HTR-8/SVneo (cell line): ENCODE measurements around the gene S100A14.
"Not testable (repeated sequence)": the region's sequence is repeated elsewhere in the genome, so short reads cannot be mapped to it uniquely, and the experiment has no call there.

Source experiments
- DNase-seq: peaks from one replicate; pipeline ENCODE4 v3.0.0; 2011; ENCODE audit warnings: low spot score, mixed read lengths; ENCODE audit not compliant: insufficient read length
- FAIRE-seq: peaks from 2 replicates; lab custom pipeline; 2011; peaks lifted over from hg19 to GRCh38; lab: Jason Lieb, UNC

Gene S100A14

DNA sequence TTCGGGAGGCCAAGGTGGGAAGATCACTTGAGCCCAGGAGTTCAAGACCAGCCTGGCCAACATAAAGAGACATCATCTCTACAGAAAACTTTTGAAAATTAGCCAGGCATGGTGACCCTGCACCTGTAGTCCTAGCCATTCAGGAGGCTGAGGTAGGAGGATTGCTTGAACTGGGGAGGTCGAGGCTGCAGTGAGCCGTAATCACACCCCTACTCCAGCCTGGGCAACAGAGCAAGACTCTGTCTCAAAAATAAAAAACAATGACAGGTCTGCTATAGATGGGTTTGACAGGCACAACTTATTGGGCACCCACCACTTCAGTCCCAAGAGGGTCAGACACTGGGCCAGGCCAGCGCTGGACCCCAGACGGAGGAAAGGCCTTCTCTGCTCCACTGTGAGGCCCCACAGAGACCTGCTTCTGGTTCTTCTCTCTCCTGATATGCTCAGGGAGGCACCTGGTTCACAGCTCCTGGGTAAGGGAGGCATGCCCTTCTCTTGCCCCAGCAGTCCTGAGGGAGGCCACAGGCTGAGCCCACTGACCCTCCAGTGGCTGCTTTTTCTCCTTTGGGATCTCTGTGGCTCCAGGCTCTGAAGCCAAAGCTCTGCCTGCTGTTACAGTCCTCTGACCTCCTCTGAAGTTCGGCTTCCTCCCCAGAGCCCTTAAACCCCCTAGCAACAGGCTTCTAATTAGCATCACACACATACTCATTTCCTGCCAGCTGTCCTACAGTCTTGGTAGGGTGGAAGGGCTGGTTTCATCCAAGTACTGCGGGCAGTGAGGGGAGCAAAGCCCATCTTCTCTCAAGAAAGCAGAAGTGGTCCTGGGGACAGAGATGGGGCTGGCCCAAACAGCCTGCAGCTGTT is 17.6 kb downstream of the S100A14 start:
- DNase-seq (no peak), FAIRE-seq (no peak)

DNA sequence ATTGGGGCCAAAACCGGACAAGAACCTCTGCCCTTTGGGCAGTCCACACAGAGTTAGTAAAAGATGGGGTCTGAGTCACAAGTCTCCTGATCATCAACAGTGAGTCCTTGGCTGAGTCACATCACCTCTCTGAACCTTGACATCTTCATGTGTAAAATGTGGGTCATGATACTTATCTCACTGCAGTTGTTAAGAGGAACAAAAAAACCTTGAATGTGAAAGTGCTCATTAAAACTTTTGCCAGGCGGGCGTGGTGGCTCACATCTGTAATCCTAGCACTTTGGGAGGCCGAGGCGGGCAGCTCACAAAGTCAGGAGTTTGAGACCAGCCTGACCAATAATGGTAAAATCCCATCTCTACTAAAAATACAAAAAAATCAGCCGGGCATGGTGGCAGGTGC is 18.9 kb downstream of the S100A14 start:
- FAIRE-seq, result no peak
- no peak for DNase-seq

GRCh38 chr1:153592748-153593147 is 23.4 kb downstream of the S100A14 start:
- no peak for FAIRE-seq
- no peak for DNase-seq

GRCh38 chr1:153588482-153588881 is 27.6 kb downstream of the S100A14 start:
- DNase-seq (no peak), FAIRE-seq (no peak)

DNA sequence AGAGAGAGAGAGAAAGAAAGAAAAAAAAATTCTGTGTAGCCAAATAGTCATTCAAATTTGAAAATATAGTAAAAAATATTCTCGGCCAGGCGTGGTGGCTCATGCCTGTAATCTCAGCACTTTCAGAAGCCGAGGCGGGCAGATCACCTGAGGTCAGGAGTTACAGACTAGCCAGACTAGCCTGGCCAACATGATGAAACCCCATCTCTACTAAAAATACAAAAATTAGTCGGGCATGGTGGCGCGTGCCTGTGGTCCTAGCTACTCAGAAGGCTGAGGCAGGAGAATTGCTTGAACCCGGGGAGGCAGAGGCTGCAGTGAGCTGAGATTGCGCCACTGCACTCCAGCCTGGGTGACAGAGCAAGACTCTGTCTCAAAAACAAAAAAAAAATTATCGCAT is 28.1 kb downstream of the S100A14 start:
- not testable (repeated sequence) for FAIRE-seq, DNase-seq

DNA sequence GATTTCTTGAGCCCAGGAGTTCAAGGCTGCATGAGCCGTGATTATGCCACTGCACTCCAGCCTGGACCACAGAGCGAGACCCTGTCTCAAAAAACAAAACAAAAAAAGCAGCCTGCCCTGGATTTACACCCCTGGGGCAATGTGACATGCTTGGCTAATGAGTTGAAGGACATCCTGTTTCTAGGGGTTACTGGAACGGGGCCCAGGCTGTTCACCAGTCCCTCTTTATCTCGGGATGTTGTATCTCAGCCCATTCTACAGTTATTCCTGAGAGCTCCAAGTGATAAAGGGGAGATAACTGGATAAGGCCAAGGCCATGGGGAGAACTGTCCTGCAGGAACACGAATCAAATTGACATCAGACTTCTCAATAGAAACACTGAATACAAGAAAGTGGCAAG is 28.8 kb downstream of the S100A14 start:
- FAIRE-seq (no peak), DNase-seq (no peak)

DNA sequence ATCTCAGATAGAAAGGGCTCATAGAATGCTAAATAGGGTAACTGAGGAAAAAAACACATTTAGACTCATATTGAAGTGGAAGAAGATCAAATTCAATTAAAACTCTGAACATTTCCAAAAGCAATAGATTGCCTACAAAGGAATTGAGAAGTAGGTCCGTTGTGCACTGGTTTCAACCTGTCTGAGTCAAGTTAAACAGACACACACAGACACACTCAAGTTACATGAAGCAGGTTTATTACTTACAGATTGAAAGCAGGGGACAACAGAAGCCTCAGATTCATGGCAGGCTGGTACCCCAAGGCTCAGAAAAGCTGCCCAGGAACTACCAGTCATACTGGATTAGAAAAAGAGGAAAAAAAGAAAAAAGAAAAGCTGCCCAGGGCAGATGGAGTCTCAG is 29.8 kb downstream of the S100A14 start:
- FAIRE-seq (no peak), DNase-seq (no peak)

DNA sequence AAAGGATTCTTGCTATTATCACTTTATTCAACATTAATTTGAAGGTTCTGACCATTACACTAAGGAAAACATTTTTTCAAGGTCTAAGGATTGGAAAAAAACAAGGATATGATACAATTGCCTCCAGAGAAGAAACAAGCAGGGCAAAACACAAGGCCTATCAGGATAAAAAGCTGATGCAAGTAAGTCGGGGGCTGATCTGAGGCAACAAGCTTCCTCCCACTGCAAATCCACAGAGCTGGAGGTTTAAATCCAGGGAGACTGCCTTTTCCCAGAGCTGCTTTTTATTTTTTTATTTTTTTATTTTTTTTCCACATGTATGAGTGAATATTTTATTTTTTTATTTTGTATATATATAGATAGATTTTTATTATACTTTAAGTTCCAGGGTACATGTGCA is 31.1 kb downstream of the S100A14 start:
- FAIRE-seq (no peak), DNase-seq (no peak)

DNA sequence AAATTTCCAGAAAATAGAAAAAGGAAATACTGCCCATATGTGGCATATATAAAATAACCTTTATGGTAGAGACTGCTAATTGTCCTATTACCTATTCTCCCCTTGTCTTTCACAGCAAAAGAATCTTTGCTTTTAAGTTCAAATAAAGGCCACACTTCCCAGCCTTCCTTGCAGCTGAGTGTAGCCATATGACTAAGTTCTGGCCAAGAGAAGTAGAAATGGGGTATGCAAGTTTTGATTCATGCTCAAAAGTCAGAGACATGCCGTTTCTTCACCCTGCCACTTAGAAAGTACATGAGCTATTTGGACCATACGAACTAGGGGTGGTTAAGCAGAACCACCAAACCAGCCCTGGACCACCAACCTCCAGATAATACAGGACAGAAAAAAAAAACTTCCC is 32.1 kb downstream of the S100A14 start:
- no peak for FAIRE-seq
- DNase-seq, result no peak

GRCh38 chr1:153583514-153583913 is 32.6 kb downstream of the S100A14 start:
- DNase-seq, FAIRE-seq: not testable (repeated sequence)

DNA sequence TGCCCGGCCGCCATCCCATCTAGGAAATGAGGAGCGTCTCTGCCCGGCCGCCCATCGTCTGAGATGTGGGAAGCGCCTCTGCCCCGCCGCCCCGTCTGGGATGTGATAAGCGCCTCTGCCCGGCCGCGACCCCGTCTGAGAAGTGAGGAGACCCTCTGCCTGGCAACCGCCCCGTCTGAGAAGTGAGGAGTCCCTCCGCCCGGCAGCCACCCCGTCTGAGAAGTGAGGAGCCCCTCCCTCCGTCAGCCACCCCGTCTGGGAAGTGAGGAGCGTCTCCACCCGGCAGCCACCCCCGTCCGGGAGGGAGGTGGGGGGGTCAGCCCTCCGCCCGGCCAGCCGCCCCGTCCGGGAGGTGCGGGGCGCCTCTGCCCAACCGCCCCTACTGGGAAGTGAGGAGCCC is 33.3 kb downstream of the S100A14 start:
- FAIRE-seq, result not testable (repeated sequence)

GRCh38 chr1:153578936-153579335 is 37.2 kb downstream of the S100A14 start:
- no peak for FAIRE-seq
- no peak for DNase-seq

More for the DNA sequence above, 33.3 kb downstream of the S100A14 start:
- DNase-seq, result not testable (repeated sequence)

GRCh38 chr1:153578490-153578889 is 37.6 kb downstream of the S100A14 start:
- DNase-seq (no peak), FAIRE-seq (no peak)

DNA sequence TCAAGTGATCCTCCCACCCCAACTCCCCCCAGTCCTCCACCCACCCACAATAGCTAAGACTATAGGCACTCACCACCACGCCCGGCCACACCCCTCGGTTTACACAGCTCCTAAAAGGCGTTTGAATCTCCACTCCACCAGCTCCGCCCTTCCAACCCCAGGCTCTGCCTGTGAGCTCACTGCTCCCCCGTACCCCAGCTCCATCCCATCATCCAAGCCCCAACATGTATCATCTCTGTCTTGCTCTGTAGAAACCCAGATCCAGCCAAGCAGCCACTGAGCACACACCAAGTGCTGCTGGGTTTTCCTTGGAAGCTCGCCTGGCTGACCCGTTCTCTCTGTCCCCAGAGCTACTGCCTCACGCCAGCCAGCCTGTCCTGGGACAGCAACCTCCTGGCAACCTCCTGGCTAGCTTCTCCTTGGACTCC is 38.5 kb downstream of the S100A14 start:
- no peak for DNase-seq
- no peak for FAIRE-seq

DNA sequence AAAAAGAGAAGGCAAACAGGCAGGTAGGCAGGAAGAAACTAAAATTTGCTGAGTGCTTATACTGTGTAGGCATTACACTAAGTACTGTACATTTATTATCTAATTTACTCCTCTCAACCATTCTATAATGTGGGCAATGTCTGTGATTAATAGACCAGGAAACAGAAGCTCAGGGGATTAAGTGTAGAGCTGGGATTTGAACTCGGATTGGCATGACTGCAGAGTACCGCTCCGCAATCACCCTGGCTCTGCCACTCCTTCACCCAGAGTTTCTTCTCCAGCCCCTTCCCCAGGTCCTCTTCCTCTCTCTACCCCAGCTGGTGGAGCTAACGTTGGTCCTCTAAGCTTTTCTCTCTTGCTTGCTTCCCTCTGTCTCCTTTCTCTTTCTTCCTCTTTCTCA is 39.0 kb downstream of the S100A14 start:
- FAIRE-seq, result no peak

GRCh38 chr1:153575497-153575896 is 40.6 kb downstream of the S100A14 start:
- DNase-seq, FAIRE-seq: not testable (repeated sequence)

More for the DNA sequence above, 39.0 kb downstream of the S100A14 start:
- no peak for DNase-seq

- FAIRE-seq, DNase-seq: not testable (repeated sequence)
Observed at GRCh38 chr1:153575081-153575491, 41.0 kb downstream of the S100A14 start.

- FAIRE-seq (no peak), DNase-seq (no peak)
Observed at GRCh38 chr1:153573351-153573750, 42.8 kb downstream of the S100A14 start.

DNA sequence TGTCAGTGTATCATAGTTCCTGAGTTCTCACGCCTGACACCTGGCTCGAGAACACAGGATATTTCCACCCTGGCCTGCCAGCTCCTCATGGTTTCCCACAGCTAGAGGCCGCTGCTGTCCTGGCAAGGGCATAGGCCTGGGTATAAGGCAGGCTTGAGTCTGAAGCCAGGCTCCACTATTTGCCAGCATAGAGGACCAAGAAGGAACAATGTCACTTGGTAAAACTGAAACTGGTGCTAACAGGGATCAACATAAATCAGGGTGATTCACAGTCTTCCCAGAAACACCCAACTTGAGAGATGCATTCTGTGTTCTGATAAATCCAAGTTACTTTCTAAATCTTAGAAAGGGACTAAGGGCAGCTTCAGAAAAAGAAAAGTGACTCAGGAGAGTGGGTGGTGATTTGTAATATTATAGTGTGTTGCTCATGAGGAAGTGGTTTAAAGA is 43.5 kb downstream of the S100A14 start:
- DNase-seq, result peak; percentile 80

DNA sequence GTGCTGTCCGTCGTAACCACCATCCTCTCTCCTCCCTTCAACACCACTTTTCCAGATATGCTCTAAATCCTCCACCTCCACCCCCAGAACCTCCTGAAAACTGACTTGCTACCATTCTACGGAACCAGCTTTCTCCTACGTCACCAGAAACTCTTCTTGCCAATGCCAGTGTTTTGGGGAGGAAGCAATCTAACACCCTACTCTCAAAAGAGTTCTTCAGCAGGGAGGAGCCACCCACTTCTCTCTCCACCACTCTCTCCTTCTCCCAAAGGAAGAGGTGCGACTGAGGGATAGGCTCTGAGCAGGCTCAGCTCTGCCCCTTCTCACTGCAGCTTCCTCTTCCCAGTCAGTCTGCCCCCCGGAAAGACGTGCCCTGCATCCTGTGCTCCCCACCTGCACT is 44.4 kb downstream of the S100A14 start:
- FAIRE-seq (no peak), DNase-seq (no peak)

More for the DNA sequence above, 43.5 kb downstream of the S100A14 start:
- FAIRE-seq, result peak; percentile 26

- FAIRE-seq (no peak), DNase-seq (no peak)
Observed at GRCh38 chr1:153570874-153571273, 45.3 kb downstream of the S100A14 start.

- DNase-seq (no peak), FAIRE-seq (no peak)
Observed at GRCh38 chr1:153569465-153569864, 46.7 kb downstream of the S100A14 start.
